Muscle of leg (tissue), 11 donors: Measurements from ENCODE around the gene ANKMY2. TPM values are rescaled to one million over a fixed set of nuclear protein-coding genes. Genes with fewer than 3 reads are reported as not detected.
A peak's percentile ranks its signal among the peaks of the same experiment; 100 is the strongest.

Experiments
- DNase-seq: peaks from one replicate; pipeline ENCODE4 v3.0.0; 2013
- H3K27ac ChIP-seq: one replicate; pipeline ENCODE4 v1.5.1; 2013; ENCODE audit warnings: mild to moderate bottlenecking, low read length, control low read depth
- H3K27me3 ChIP-seq: one replicate; pipeline ENCODE4 v1.6.1; 2013; ENCODE audit warnings: low read length; ENCODE audit not compliant: control insufficient read depth, insufficient read depth
- H3K36me3 ChIP-seq: one replicate; pipeline ENCODE4 v1.6.1; 2013; ENCODE audit warnings: low read length; ENCODE audit not compliant: control insufficient read depth, insufficient read depth
- H3K4me1 ChIP-seq: one replicate; pipeline ENCODE4 v1.6.1; 2013; ENCODE audit warnings: low read length; ENCODE audit not compliant: control insufficient read depth, insufficient read depth
- H3K4me3 ChIP-seq: one replicate; pipeline ENCODE4 v1.5.1; 2013; ENCODE audit warnings: low read length, control low read depth
- H3K9me3 ChIP-seq: replicated peaks from 2 replicates; pipeline ENCODE4 v1.6.1; 2013; ENCODE audit warnings: low read depth, low read length; ENCODE audit not compliant: control insufficient read depth
- WGBS: methylation state at CpG from one replicate; pipeline ENCODE4 v1.1.5; 2013; ENCODE audit warnings: missing lambda C conversion rate; ENCODE audit not compliant: insufficient coverage; 5-methylcytosine and 5-hydroxymethylcytosine counted together
- polyA plus RNA-seq, 8 donors: library from polyadenylated mRNA; unstranded; fragments of 120-200 nt; gene quantifications; one replicate each; pipeline versions ENCODE4 v1.2.1 to v1.2.3, GENCODE V29; 2013; ENCODE audit warnings: inconsistent platforms in 1 of 8, low replicate concordance in 1 of 8; ENCODE audit not compliant: insufficient read length in 8 of 8, insufficient read depth in 1 of 8
- total RNA-seq: library from RNA; stranded (reverse); fragments of 120-200 nt; gene quantifications from one replicate; pipeline ENCODE4 v1.2.4, GENCODE V29; 2013

ANKMY2 gene
- total and polyA plus RNA-seq, 9 donors: 18.9 to 31.9 (median 22.7) TPM

DNA sequence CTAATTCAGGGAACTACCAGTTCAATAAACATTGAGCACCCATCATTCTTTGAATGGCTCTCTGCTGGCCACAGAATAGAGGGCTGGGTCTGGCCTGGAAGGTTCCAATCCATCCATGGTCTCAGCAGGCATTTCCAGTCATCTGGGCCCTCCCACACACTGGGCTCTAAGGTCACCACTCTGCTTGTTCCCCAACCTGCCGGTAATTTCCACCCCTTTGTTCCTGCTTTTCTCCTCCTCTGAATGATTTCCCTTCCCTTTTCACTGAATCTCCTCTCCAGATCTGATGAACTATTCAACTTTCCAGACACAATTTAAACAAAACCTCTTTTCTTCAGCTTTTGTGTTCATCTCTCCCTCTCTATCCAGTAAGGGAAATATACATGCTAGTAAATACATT is 3.0 kb upstream of the ANKMY2 start:
- no peaks in the 10 kb centered on the region for H3K27me3 ChIP-seq
- H3K9me3 ChIP-seq: no peaks in the 10 kb centered on the region
- no peaks in the 10 kb centered on the region for H3K36me3 ChIP-seq
- WGBS: 67% methylated on average over 1 of the region's 1 CpG
- H3K27ac ChIP-seq: peak overlapping the region; percentile 37
- H3K4me3 ChIP-seq: no peak overlapping the region
- DNase-seq: no peak
- peaks cover 12% of the 10 kb centered on the region for H3K4me1 ChIP-seq

GRCh38 chr7:16647435-16647960 is 1.9 kb upstream of the ANKMY2 start:
- peak; percentile 45 for DNase-seq
- Histone ChIP-seq H3K27ac (no peak overlapping the region), H3K4me1 (peaks cover 15% of the 10 kb centered on the region)

GRCh38 chr7:16646472-16647072 is 1.0 kb upstream of the ANKMY2 start:
- no peaks in the 10 kb centered on the region for H3K27me3 ChIP-seq
- no peaks in the 10 kb centered on the region for H3K9me3 ChIP-seq
- H3K4me1 ChIP-seq: peaks cover 15% of the 10 kb centered on the region
- H3K36me3 ChIP-seq: no peaks in the 10 kb centered on the region
- H3K4me3 ChIP-seq: peak overlapping the region; percentile 89
- H3K27ac ChIP-seq: peak overlapping the region; percentile 86
- WGBS: 0% methylated on average over 19 of the region's 29 CpGs
- peak; percentile 49 for DNase-seq

More at GRCh38 chr7:16647435-16647960, 1.9 kb upstream of the ANKMY2 start:
- no peaks in the 10 kb centered on the region for H3K27me3 ChIP-seq
- WGBS: no CpG with 5 or more reads among the region's 2 CpGs
- H3K36me3 ChIP-seq: no peaks in the 10 kb centered on the region
- H3K4me3 ChIP-seq: peak overlapping the region; percentile 89
- H3K9me3 ChIP-seq: no peaks in the 10 kb centered on the region

DNA sequence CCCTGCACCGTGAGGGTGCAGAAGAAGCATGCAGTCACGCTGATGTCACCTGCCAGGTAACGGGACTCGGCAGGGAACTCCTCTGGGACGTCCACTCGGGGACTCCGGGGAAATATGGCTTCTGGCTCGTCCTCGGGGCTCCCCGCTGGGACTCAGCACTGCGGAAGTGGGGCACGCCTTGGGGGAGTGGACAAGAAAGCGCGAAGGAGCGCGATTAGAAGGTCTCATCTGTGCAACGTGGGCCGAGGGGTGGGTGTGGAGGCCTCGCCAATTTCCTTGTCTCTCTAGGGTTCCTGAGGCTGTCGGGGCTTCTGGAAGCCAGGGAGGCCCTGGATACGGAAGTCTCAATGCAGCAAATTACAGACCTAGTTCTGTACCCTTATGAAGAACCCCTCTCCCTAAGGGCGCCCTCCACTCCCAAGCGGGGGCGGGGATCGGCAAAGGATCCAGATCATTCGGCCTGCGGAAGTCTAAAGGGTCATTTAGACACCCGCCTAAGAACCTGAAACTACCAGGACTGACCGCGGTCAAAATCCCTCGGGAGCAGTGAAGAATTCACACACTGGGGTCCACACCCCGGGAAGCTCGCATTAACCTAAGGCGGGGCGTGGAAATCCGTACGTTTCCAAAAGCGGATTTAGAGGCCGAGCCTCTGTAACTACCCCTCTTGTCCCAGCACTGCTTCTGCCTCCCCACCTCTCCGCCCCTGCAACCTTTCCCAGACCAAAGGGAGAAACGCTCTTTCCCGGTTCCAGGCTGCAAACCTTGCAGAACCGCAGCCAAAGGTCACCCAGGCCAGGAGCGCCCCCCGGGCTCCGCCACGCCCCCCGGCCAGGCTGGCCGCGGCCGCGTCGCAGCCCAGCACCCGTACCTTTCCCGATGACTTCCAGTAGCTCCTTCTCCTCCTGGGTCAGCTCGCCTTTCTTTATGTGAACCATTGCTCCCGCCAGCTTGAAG is 640 bp downstream of the ANKMY2 start:
- Histone ChIP-seq H3K4me1 (peaks cover 15% of the 10 kb centered on the region), H3K4me3 (peak overlapping the region; percentile 69), H3K9me3 (no peaks in the 10 kb centered on the region), H3K27ac (peak overlapping the region; percentile 96), H3K36me3 (peaks cover 2% of the 10 kb centered on the region), H3K27me3 (no peaks in the 10 kb centered on the region)
- peak; percentile 70 for DNase-seq
- under 1% methylated on average over 42 of the region's 57 CpGs for WGBS

DNA sequence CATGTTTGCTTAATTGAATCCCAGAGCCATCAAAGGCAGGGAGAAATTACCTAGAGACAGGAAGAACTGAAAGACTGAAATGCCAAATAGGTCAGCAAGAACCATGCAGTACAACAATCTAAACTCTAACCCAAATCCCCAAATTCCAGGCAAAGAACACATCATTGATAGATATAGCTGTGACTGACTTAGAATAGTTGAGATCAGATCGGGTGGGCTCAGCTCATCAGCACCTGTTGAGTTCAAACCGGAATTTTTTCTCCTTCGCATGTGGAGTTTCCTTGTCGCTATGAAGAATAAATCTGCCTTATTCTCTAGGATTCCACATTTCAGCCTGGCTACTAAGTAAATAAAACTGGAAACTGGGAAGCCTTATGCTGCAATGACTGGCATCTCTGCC is 1.4 kb downstream of the ANKMY2 start:
- Histone ChIP-seq H3K36me3 (peaks cover 2% of the 10 kb centered on the region), H3K9me3 (no peaks in the 10 kb centered on the region), H3K4me3 (peak overlapping the region; percentile 69), H3K27ac (peak overlapping the region; percentile 96), H3K27me3 (no peaks in the 10 kb centered on the region), H3K4me1 (peaks cover 15% of the 10 kb centered on the region)
- WGBS: no CpG with 5 or more reads among the region's 4 CpGs
- DNase-seq: no peak

DNA sequence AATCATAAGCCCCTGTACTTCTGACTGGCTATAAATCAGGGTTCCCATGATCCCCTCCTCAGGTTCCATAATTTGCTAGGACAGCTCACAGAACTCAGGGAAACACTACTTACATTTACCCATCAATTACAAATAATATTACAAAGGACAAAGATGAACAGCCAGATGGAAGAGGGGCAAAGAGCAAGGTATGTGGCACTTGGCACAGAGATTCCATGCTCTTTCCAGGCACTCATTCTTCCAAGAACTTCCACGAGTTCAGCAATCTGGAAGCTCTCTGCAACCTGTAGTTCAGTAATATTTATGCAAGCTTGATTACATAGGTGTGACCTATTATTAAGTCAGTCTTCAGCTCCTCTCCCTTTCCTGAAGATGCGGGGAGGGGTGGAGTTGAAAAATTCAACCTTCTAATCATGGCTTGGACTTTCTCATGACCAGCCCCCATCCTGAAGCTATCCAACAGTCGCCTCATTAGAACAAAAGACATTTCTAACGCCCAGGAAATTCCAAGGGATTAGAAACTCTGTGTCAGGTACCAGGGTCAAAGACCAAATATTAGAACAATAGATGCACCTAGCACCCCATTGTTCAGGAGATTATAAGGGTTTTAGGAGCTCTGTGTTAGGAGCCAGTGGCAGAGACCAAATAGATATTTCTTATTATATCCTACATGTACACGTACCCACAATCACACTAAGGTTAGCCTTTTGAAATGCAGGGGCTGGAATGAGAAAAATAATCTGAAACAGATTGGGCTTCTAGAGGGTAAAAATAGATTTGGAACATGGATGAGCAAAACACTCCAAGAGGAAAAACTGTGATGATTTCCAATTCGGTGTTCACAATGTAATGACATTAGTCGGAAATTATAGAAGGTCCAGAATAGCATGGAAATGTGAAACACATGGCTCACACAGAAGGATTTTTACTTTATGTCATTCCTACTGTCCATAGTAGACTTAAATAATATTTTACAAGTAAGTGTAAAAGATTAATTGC is 7.0 kb downstream of the ANKMY2 start:
- peaks cover 8% of the 10 kb centered on the region for H3K36me3 ChIP-seq
- WGBS: no CpG with 5 or more reads among the region's 7 CpGs
- peaks cover 13% of the 10 kb centered on the region for H3K4me1 ChIP-seq
- H3K27ac ChIP-seq: peak overlapping the region; percentile 72
- H3K9me3 ChIP-seq: no peaks in the 10 kb centered on the region
- H3K27me3 ChIP-seq: no peaks in the 10 kb centered on the region
- DNase-seq: peak; percentile 90
- H3K4me3 ChIP-seq: no peak overlapping the region

GRCh38 chr7:16637379-16637778 is 8.2 kb downstream of the ANKMY2 start:
- WGBS: 55% methylated on average over 2 of the region's 5 CpGs
- Histone ChIP-seq H3K4me3 (no peak overlapping the region), H3K9me3 (no peaks in the 10 kb centered on the region), H3K4me1 (peaks cover 11% of the 10 kb centered on the region), H3K36me3 (peaks cover 8% of the 10 kb centered on the region), H3K27ac (peak overlapping the region; percentile 72), H3K27me3 (no peaks in the 10 kb centered on the region)
- peak; percentile 63 for DNase-seq

DNA sequence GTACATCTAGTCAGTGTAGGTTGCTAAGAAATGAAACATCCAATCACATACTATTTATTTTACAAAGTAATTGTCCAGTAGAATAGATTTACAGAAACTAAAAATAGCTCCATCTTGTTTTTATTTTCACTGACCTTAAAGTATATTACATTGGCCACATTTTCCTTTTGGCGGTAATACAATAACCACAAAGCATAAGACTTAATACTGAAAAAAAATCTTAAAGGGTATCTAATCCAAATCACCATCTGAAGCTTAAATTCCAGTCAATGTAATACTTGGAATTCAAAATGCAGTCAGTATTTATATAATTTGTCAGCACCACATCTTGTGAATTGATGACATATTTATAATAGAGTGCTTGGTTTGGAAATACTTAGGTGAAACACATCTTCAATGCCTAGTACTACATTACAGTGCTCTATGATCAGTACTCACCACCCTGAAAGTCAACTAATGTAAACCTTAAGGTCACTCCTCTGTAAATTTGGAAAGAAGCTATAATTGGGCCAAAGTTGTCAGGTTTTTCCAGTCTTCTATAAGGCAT is 8.9 kb downstream of the ANKMY2 start:
- Histone ChIP-seq H3K4me1 (peaks cover 11% of the 10 kb centered on the region), H3K27ac (peak overlapping the region; percentile 72)

DNA sequence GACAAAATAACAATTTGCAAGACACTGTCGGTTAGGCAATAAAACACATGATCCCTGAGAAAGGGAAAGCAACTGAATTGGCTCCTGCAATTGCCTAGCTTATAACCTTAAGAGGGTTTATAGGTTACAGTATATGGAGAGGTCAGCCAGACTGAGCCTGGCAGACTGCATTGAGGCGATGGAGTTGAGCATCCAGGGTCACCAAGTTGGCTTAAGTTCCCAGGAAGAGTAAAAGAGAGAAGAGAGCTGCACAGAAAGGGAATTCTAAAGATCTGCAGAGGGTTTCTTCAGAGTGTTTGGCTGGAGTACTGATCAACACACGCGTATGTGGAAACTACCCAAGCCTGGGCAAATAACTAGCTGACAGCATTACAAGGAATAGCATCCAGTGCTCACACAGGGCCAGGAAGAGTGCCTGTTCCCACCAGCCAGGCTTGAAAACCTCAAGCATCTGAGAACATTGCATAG is 11.2 kb downstream of the ANKMY2 start:
- H3K36me3 ChIP-seq: peaks cover 9% of the 10 kb centered on the region
- no peak overlapping the region for H3K27ac ChIP-seq
- H3K9me3 ChIP-seq: no peaks in the 10 kb centered on the region
- H3K27me3 ChIP-seq: no peaks in the 10 kb centered on the region
- no peak overlapping the region for H3K4me3 ChIP-seq
- DNase-seq: peak; percentile 47
- 33% methylated on average over 2 of the region's 4 CpGs for WGBS
- H3K4me1 ChIP-seq: peaks cover 11% of the 10 kb centered on the region

More for the DNA sequence above, 8.9 kb downstream of the ANKMY2 start:
- peaks cover 8% of the 10 kb centered on the region for H3K36me3 ChIP-seq
- H3K9me3 ChIP-seq: no peaks in the 10 kb centered on the region
- no peaks in the 10 kb centered on the region for H3K27me3 ChIP-seq
- DNase-seq: peak; percentile 96
- WGBS: no CpG with 5 or more reads among the region's 1 CpG
- no peak overlapping the region for H3K4me3 ChIP-seq
